T47D (cell line): Measurements from ENCODE around the gene SYP.

Experiments
- DNase-seq, 2 experiments: peaks; one replicate each; pipeline versions ENCODE4 v3.0.0 to v3.0.0-alpha.2; 2011 to 2012; ENCODE audit warnings: low read depth in 1 of 2, low spot score in 1 of 2
- JUND ChIP-seq: IDR thresholded peaks from 2 replicates; pipeline ENCODE4 v1.6.1; 2012; ENCODE audit warnings: low read depth
- in situ Hi-C: cut with HindIII; loops from 2 replicates; pipeline ENCODE4 v1.10.0; 2016; ENCODE audit warnings: low sequenced_read_pairs, low pct_unique_long_range_greater_than_20kb

The SYP gene

DNA sequence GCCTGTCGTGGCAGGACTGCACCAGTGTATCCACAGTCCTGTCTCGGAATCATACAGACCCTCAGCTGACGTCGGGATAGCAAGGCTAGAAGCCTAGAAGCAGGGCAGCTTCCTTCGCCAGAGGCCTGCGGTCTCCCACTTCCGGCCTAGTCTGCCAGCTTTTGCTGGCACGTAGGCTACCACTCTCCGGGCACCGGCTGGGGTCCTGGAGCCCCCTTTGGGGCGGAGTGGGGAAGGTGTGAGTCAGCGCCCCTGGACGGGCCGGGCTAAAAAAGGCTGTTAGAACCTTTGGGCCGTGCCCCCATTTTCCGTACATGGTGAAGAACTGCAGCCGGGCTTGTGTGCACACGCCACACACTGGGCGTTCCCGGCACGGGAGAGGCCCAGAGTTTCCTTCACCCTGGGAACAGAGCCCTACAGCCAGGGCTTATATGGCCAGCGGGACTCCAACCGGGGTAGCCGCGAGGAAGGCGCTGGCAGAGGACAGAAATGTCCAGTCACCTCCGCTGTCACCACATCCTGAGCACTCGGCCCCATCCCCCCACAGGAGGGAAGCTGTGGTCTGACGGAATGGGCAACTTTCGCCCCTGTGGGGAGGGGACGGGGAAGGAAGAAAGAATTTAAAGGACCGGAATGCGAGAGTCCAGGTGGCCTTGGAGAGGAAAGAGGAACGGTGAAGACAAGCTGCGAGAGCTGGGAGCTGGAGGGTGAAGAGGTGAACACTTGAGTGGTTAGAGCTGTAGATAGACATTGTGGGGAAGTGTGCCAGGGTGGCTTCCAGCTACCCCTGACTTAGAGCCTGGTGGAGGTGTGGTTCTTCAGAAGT lies 32.9 kb downstream of the SYP start:
- DNase-seq = peak in 1 of 2 experiments; percentile 59
- TF ChIP-seq JUND = no peak
- in situ Hi-C loops = no loop called here

DNA sequence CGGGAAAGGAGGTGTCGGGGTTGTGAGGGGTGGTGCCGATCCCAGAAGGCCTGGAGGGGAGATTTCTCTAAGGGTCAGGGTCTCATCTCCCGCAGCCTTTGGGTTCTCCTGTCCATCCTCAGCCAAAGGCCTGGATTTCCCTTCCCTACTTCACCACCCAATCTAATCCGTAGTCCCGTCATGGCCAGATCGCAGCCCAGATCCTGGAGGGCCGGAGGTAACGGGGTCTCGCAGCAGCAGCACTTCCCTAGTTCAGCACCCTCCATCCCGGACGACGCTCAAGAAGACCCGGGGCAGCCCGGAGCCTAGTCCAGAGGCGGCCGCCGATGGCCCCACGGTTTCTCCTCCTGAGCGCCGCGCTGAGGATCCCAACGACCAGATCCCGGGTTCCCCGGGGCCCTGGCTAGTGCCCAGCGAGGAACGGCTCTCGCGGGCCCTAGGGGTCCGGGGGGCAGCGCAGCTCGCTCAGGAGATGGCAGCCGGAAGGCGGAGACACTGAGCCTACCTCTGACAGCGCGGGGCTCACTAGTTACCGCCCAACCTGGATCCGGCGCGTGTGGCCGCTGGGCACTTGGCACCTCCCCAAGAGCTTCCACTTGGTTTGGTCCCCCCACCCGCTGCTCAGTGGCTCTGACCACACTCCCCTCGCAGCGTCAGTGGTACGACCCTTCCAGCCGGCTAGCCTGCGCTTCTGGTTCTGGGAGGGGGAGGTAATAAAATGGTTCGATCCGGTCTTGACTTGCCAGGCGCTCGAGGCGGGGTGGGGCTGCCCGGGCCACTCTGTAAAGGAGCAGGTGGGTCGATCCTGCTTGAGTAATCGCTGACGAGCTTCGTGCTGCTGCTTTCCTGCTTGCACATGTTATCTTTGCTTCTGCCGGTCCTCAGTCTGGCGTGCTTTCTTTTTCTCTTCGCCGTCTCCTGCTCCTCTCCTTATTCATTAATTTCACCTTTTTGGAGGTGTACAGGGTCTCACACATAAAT lies 33.8 kb downstream of the SYP start:
- in situ Hi-C loops = no loop called here
- TF ChIP-seq JUND = no peak
- peak; percentile 39 to 92 for DNase-seq

DNA sequence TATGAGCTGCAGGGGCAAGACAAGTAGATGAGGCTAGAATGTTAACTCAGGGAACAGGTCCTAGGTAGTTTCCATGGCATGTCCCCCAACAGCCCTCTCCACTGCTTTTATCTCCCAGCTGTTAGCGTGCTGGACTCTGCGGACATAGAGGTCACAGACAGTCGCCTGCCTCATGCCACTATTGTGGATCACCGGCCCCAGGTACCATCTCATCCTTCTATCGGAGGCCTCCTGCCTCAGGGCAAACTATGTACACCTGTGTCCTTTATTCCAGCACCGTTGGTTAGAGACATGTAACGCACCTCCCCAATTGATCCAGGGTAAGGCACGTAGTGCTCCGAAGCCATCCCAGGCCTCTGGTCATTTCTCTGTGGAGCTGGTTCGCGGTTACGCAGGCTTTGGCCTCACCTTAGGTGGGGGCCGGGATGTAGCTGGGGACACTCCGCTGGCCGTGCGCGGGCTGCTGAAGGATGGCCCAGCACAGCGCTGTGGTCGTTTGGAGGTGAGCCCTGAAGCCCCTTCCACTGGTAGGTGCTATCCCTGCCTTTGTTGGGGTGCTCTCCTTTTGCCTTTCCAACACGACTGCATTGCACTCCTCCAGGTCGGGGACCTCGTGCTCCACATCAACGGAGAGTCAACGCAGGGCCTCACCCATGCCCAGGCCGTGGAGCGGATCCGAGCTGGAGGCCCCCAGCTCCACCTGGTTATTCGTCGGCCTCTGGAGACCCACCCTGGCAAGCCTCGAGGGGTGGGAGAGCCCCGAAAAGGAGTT lies 35.2 kb downstream of the SYP start:
- in situ Hi-C loops = no loop called here
- no peak for DNase-seq
- TF ChIP-seq JUND = no peak

DNA sequence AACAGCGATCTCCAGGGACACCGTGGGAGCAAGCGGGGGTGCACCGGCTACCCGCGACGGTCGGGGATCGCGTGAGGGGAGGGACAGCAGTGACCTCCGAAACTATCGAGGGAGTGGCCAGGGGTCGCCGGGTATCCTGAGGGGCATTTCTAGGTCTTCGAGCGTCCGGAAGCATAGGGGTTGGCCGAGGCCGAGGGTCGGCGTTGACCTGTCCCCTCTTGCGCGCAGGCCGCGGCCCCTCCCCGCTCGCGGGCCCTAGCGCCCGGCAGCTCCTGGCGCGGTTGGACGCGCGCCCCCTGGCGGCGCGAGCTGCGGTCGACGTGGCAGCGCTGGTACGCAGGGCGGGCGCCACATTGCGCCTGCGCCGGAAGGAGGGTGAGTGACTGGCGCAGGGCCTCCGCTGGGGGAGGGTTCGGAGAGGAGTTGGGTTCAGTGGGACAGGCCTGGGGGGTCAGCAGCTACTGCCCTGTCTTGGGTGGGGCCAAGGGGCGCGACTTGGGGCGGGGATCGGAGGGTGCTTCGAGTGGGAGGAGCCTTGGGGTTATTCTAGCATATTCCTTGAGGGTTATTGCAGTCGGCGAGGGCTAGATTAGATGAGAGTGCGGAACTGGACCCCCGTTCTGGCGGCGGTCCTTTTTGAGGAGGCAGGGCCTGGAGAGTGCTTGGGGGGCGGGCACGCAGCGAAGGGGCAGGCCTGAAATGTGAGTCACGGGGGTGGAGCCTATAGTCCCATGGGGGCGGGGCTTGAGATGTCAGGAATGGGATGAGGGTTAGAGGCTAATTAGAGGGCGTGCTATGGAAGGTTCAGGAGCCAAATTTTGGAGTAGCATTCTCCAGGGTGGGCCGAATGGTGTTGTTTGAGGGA lies 36.2 kb downstream of the SYP start:
- in situ Hi-C loops = no loop called here
- peak; percentile 77 to 94 for DNase-seq
- no peak for TF ChIP-seq JUND

DNA sequence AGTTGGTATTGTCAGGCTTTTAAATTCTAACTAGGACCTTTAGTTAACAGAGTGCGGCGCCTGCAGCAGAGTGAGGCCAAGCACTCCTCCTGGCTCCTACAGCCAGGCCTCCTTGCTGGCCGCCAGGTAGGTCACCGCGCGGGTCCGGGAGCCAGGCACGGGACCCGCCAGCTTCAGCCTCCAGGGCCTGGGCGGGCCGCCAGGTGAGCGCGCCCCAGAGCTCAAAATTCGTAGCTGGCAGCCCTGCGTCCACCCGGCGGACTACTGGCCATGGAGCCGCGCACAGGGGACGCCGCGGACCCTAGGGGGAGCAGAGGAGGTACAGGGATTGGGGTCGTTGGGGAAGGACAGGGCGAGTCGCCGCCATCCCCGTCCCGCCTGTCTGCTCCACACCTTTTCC lies 37.4 kb downstream of the SYP start, which contains the start of gene MAGIX:
MAGIX (plus strand) TSS at position 139 of the 400 bp plus-strand sequence; CDS start at position 271, 132 bp downstream.
- in situ Hi-C loops = no loop called here
- no peak for TF ChIP-seq JUND
- peak in 1 of 2 experiments; percentile 60 for DNase-seq

DNA sequence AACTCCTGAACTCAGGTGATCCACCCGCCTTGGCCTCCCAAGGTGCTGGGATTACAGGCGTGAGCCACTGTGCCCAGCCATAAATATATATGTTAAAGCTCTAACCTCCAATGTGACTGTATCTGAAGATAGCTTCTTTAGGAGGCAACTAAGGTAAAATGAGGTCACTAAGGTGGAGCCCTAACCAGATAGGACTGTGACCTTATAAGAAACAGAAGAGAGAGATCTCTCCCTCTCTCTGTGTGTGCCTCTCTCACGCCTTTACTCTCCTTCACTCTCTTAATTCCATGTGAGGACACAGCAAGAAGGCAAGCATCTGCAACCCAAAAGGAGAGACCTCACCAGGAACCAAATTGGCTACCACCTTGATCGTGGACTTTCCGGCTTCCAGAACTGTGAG lies 38.4 kb downstream of the SYP start:
- no peak for DNase-seq
- in situ Hi-C loops = no loop called here
- TF ChIP-seq JUND = no peak

DNA sequence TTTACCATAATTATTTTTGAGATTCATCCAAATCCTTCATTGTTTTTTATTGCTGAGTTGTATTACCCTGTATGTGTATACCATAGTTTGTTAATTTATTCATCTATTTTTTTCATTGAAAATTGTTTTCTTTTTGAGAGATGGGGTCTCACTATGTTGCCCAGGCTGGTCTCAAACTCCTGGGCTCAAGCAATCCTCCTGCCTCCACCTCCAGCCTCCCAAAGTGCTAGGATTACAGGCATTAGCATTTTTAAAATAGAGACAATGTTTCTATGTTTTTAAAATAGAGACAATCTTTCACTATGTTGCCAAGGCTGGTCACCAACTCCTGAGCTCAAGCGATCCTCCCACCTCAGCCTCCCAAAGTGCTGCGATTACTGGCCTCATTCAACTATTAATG lies 39.1 kb downstream of the SYP start:
- DNase-seq = no peak
- no peak for TF ChIP-seq JUND
- in situ Hi-C loops = no loop called here

DNA sequence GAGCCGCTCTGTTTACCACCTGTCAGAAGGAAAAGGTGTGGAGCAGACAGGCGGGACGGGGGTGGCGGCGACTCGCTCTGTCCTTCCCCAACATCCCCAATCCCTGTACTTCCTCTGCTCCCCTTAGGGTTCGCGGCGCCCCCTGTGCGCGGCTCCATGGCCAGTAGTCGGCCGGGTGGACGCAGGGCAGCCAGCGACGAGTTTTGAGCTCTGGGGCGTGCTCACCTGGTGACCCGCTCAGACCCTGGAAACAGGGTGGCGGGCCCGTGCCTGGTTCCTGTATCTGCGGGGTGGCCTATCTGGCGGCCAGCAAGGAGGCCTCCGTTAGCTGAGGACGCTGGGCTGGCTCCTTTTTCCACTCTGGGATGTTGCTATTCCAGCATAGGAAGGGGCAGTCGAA lies 42.8 kb downstream of the SYP start:
- TF ChIP-seq JUND = no peak
- in situ Hi-C loops = no loop called here
- DNase-seq = no peak

DNA sequence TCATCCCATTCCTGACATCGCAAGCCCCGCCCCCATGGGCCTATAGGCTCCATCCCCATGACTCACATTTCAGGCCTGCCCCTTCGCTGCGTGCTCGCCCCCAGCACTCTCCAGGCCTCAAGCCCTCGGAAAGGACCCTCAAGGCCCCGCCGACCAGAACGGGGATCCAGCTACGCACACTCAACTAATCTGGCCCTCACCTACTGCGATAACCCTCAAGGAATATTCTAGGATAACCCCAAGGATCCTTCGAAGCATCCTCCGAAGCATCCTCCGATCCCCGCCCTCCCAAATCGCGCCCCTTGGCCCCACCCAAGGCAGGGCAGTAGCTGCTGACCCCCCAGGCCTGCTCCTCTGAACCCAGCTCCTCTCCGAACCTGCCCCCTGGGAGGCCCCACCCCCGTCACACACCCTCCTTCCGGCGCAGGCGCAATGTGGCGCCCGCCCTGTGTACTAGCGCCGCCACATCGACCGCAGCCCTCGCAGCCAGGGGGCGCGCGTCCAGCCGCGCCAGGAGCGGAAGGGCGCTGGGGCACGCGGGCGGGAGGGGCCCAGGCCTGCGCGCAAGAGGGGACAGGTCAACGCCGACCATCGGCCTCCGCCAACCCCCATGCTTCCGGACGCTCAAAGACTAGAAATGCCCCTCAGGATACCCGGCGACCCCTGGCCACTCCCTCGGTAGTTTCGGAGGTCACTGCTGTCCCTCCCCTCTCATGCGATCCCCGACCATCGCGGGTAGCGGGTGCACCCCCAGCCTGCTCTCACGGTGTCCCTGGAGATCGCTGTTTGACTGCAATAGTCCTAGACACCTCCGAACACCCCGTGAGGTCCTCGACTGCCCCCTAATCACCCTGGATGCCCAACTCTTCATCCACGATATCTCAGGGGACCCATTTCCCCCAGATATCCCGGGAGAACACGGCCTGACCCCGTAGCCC lies 43.8 kb downstream of the SYP start:
- TF ChIP-seq JUND = no peak
- DNase-seq = peak; percentile 66 to 93
- in situ Hi-C loops = no loop called here

DNA sequence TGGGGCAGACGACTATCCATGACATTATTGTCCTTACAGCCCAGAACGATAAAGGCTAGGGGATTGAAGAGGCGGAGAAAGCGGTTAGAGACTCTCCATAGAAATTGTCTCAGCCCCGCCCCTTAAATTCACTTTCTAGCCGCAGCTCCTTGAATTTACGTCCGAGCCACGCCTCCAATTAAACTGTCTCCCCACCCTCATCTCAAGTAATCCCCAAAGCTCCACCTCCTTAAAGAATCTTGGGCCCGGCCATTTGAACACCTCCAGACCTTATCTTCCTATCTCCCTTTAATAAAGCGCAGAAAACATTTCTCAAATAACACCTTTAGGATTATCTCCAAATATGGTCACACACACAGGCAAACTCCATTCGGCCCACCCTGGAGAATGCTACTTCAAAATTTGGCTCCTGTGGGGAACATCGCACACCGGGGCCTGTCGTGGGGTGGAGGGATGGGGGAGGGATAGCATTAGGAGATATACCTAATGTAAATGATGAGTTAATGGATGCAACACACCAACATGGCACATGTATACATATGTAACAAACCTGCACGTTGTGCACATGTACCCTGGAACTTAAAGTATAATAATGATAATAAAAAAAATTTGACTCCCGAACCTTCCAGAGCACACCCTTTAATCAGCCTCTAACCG lies 44.6 kb downstream of the SYP start:
- no peak for TF ChIP-seq JUND
- peak; percentile 51 to 90 for DNase-seq
- in situ Hi-C loops = no loop called here
